K562 (cell line): Measurements from ENCODE around the gene ABCA10. TPM values are rescaled to one million over a fixed set of nuclear protein-coding genes. Genes with fewer than 3 reads are reported as not detected.

Experiments
- CBX8 ChIP-seq: fragments of 200-600 bp; sonication (generic); IDR thresholded peaks from 2 replicates; pipeline ENCODE4 v1.6.1; 2012; ENCODE audit warnings: borderline replicate concordance, mixed run types, low read depth, mild to moderate bottlenecking, moderate library complexity, mixed read lengths, low read length, control low read depth, inconsistent platforms; ENCODE audit not compliant: poor library complexity, severe bottlenecking; ENCODE audit errors: extremely low read depth
- E2F5 ChIP-seq: sonication (generic); formaldehyde crosslinking; IDR thresholded peaks from 2 replicates; pipeline ENCODE4 v1.8.0; 2022; ENCODE audit warnings: mild to moderate bottlenecking, missing genetic modification reagents
- FOXO4 ChIP-seq: fragments of 450-650 bp; formaldehyde crosslinking; IDR thresholded peaks from 2 replicates; pipeline ENCODE4 v1.4.0; 2020; ENCODE audit warnings: mild to moderate bottlenecking, moderate library complexity
- HDAC2 ChIP-seq: fragments of 450-650 bp; IDR thresholded peaks from 2 replicates; pipeline ENCODE4 v1.6.1; 2016; ENCODE audit warnings: mild to moderate bottlenecking
- MTA3 ChIP-seq: fragments of 450-650 bp; formaldehyde crosslinking; IDR thresholded peaks from 2 replicates; pipeline ENCODE4 v1.6.1; 2017; ENCODE audit warnings: mild to moderate bottlenecking, borderline replicate concordance
- NCOR1 ChIP-seq: fragments of 450-650 bp; IDR thresholded peaks from 2 replicates; pipeline ENCODE4 v1.6.1; 2016; ENCODE audit warnings: mild to moderate bottlenecking, moderate library complexity
- NR3C1 ChIP-seq: sonication (generic); formaldehyde crosslinking; IDR thresholded peaks from 2 replicates; pipeline ENCODE4 v1.8.1; 2022; ENCODE audit warnings: missing genetic modification reagents
- RBM22 ChIP-seq: fragments of 200-400 bp; formaldehyde crosslinking; IDR thresholded peaks from 2 replicates; pipeline ENCODE4 v1.6.1; 2018; ENCODE audit warnings: low read length, low read depth; ENCODE audit not compliant: poor library complexity, severe bottlenecking
- SFPQ ChIP-seq: fragments of 200-400 bp; formaldehyde crosslinking; IDR thresholded peaks from 2 replicates; pipeline ENCODE4 v1.6.1; 2017; ENCODE audit warnings: mild to moderate bottlenecking, low read depth, low read length, moderate library complexity
- SLC30A9 ChIP-seq: fragments of 250-450 bp; sonication (Bioruptor Pico); IDR thresholded peaks from 2 replicates; pipeline ENCODE4 v1.8.0; 2022; ENCODE audit warnings: mild to moderate bottlenecking, moderate library complexity
- SMAD2 ChIP-seq: fragments of 150-350 bp; IDR thresholded peaks from 2 replicates; pipeline ENCODE4 v1.6.1; 2014; ENCODE audit warnings: low read depth, mild to moderate bottlenecking, low read length
- TEAD2 ChIP-seq: fragments of 450-650 bp; IDR thresholded peaks from 2 replicates; pipeline ENCODE4 v1.6.1; 2016; ENCODE audit warnings: missing genetic modification characterization, control low read depth, missing compliant biosample characterization
- ZKSCAN8 ChIP-seq: fragments of 200-800 bp; sonication (Bioruptor generic); IDR thresholded peaks from 2 replicates; pipeline ENCODE4 v1.6.1; 2016; ENCODE audit warnings: missing genetic modification characterization, missing compliant biosample characterization
- ZNF280A ChIP-seq: fragments of 450-650 bp; IDR thresholded peaks from 2 replicates; pipeline ENCODE4 v1.6.1; 2018; ENCODE audit warnings: mild to moderate bottlenecking, low read depth; ENCODE audit not compliant: partially characterized antibody
- polyA plus RNA-seq, 8 experiments: library from polyadenylated mRNA; depleted of rRNA in 4 of 8; stranded (reverse) in 5 of 8; unstranded in 3 of 8; fragments of >200 nt; fragmentation: Nextera tagmentation in 2 of 8; fragmentation: Illumina TruSeq in 1 of 8; extraction: Ambion mirVana in 2 of 8; extraction: Trizol in 1 of 8; gene quantifications; 2 replicates each; pipeline versions ENCODE4 v1.2.1 to v1.2.3, GENCODE V29; 2011 to 2014; ENCODE audit warnings: inconsistent platforms in 1 of 8, missing spikeins in 1 of 8
- total RNA-seq, 7 experiments: library from RNA; depleted of rRNA in 6 of 7; stranded (reverse); fragments of >200 nt in 6 of 7; fragmentation: Illumina TruSeq in 2 of 7; extraction: Trizol in 2 of 7; gene quantifications; 2 replicates each; pipeline versions ENCODE4 v1.2.1 to v1.2.3, GENCODE V29; 2011 to 2021; ENCODE audit warnings: low replicate concordance in 1 of 7
- TF ChIP-seq, protein P1 (sequence below): IDR thresholded peaks from 2 replicates; pipeline ENCODE4 v1.6.1; 2014; ENCODE audit warnings: antibody characterized with exemption
- TF ChIP-seq, protein P2 (sequence below): sonication (generic); formaldehyde crosslinking; IDR thresholded peaks from 2 replicates; pipeline ENCODE4 v1.8.1; 2022; ENCODE audit warnings: missing genetic modification reagents
- TF ChIP-seq, protein P3 (sequence below): fragments of 250-450 bp; sonication (Bioruptor Pico); IDR thresholded peaks from 2 replicates; pipeline ENCODE4 v1.5.0; 2022; ENCODE audit warnings: mild to moderate bottlenecking

The ABCA10 gene
- total and polyA plus RNA-seq, 9 of the 15 experiments (the other 6 are each of a cell fraction or from before 2014, with no cell fraction given): 0.04 to 0.45 (median 0.15) TPM; not detected in 1

DNA sequence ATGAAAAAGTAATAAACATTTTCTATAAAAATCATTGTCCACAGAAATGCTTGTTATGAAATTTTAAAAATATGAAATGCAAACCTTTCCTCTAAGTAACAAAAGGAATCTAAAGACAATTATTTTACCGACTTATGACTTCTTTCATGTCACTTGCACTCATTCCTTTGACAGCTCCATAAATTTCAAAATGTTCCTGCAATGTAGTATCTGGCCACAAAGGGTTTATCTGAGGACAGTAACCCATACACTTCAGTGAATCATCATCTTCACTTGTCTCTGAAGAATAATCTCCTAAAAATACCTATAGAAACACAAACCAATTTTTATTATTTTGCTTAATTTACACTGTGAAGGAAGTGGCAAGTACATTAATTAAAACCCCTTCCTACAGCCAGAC lies 25.6 kb upstream of the ABCA10 start (continued):
- TF ChIP-seq HDAC2 (no peak), ZNF280A (no peak), CBX8 (no peak), NR3C1 (CRISPR knock-in tag) (no peak), MTA3 (no peak), SFPQ (no peak), SMAD2 (no peak), NCOR1 (no peak), FOXO4 (CRISPR knock-in tag) (no peak), TEAD2 (no peak), RBM22 (no peak), ZKSCAN8 (CRISPR knock-in tag) (no peak), E2F5 (no peak), SLC30A9 (CRISPR knock-in tag) (no peak)
- TF ChIP-seq, protein P1, sequence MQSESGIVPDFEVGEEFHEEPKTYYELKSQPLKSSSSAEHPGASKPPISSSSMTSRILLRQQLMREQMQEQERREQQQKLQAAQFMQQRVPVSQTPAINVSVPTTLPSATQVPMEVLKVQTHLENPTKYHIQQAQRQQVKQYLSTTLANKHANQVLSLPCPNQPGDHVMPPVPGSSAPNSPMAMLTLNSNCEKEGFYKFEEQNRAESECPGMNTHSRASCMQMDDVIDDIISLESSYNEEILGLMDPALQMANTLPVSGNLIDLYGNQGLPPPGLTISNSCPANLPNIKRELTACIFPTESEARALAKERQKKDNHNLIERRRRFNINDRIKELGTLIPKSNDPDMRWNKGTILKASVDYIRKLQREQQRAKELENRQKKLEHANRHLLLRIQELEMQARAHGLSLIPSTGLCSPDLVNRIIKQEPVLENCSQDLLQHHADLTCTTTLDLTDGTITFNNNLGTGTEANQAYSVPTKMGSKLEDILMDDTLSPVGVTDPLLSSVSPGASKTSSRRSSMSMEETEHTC: no peak
- TF ChIP-seq, protein P2, sequence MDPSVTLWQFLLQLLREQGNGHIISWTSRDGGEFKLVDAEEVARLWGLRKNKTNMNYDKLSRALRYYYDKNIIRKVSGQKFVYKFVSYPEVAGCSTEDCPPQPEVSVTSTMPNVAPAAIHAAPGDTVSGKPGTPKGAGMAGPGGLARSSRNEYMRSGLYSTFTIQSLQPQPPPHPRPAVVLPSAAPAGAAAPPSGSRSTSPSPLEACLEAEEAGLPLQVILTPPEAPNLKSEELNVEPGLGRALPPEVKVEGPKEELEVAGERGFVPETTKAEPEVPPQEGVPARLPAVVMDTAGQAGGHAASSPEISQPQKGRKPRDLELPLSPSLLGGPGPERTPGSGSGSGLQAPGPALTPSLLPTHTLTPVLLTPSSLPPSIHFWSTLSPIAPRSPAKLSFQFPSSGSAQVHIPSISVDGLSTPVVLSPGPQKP (CRISPR knock-in tag): no peak
- TF ChIP-seq, protein P3, sequence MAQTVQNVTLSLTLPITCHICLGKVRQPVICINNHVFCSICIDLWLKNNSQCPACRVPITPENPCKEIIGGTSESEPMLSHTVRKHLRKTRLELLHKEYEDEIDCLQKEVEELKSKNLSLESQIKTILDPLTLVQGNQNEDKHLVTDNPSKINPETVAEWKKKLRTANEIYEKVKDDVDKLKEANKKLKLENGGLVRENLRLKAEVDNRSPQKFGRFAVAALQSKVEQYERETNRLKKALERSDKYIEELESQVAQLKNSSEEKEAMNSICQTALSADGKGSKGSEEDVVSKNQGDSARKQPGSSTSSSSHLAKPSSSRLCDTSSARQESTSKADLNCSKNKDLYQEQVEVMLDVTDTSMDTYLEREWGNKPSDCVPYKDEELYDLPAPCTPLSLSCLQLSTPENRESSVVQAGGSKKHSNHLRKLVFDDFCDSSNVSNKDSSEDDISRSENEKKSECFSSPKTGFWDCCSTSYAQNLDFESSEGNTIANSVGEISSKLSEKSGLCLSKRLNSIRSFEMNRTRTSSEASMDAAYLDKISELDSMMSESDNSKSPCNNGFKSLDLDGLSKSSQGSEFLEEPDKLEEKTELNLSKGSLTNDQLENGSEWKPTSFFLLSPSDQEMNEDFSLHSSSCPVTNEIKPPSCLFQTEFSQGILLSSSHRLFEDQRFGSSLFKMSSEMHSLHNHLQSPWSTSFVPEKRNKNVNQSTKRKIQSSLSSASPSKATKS: no peak
